ENCODE results near the gene FAM83B.

The FAM83B gene

GRCh38 chr6:54876365-54876764 is 29.8 kb downstream of the FAM83B start:
- Histone ChIP-seq H3K4me3 (ENCODE audit: low read depth, low read length) (no peak overlapping the region), H3K27ac (ENCODE audit: extremely low read depth, low read depth, low read length) (no peak overlapping the region), H3K36me3 (ENCODE audit: control insufficient read depth in 2 of 2, insufficient read depth in 1 of 2, low read length in 2 of 2) (no peaks in the 10 kb centered on the region; a peak in 1 of 3 replicates), H3K9me3 (ENCODE audit: control insufficient read depth, insufficient read depth, low read depth, low read length) (no peaks in the 10 kb centered on the region), H3K4me1 (ENCODE audit: control insufficient read depth, insufficient read depth, low read length) (peaks cover 57% of the 10 kb centered on the region)
- ChIA-PET CTCF (interaction anchor here (0.6 to 2.4 kb wide), 5 partner anchors 116 to 1254 kb away, joined by 3 to 9 read pairs (median 3); no protein-coding TSS in a partner anchor), POLR2A (interaction anchor here (0.6 kb wide), 1 partner anchor 518 kb away, joined by 3 read pairs; no protein-coding TSS in a partner anchor)
- TF ChIP-seq WT1 (tag by site-specific recombination; IDR thresholded peaks at IDR 0.05) (peak; percentile 42), KLF1 (tag by site-specific recombination; IDR thresholded peaks at IDR 0.05) (peak; percentile 63), ZFHX2 (tag by site-specific recombination; conservative IDR thresholded peaks at IDR 0.05) (no peak), ZFP37 (tag by site-specific recombination; IDR thresholded peaks at IDR 0.05) (no peak), IKZF3 (tag by site-specific recombination; IDR thresholded peaks at IDR 0.05) (no peak), ZNF394 (tag by site-specific recombination; IDR thresholded peaks at IDR 0.05; ENCODE audit: borderline replicate concordance) (peak; percentile 58; the same call in 1 of the 2 replicates), ZNF629 (tag by site-specific recombination; IDR thresholded peaks at IDR 0.05) (peak; percentile 29; the same call in 1 of the 2 replicates), ZNF350 (tag by site-specific recombination; IDR thresholded peaks at IDR 0.05) (no peak), ZNF114 (tag by site-specific recombination; IDR thresholded peaks at IDR 0.05) (no peak), OSR2 (tag by site-specific recombination; IDR thresholded peaks at IDR 0.05) (no peak), GLI4 (tag by site-specific recombination; IDR thresholded peaks at IDR 0.05) (no peak), ZNF558 (tag by site-specific recombination; IDR thresholded peaks at IDR 0.05) (no peak), ZNF639 (tag by site-specific recombination; IDR thresholded peaks at IDR 0.05) (no peak), YY2 (tag by site-specific recombination; IDR thresholded peaks at IDR 0.05) (no peak), REST (tag by site-specific recombination; IDR thresholded peaks at IDR 0.05) (no peak), ZNF335 (tag by site-specific recombination; conservative IDR thresholded peaks at IDR 0.05) (peak; percentile 28; the same call in 1 of the 2 replicates), ZNF433 (tag by site-specific recombination; IDR thresholded peaks at IDR 0.05; ENCODE audit: low read depth) (no peak), ZBTB21 (tag by site-specific recombination; IDR thresholded peaks at IDR 0.05) (no peak), ZNF747 (tag by site-specific recombination; IDR thresholded peaks at IDR 0.05) (no peak), ZNF670 (tag by site-specific recombination; IDR thresholded peaks at IDR 0.05; ENCODE audit: low read depth) (no peak), ZNF274 (IDR thresholded peaks at IDR 0.05; ENCODE audit: low read length) (no peak), ZNF274 (tag by site-specific recombination; IDR thresholded peaks at IDR 0.05; ENCODE audit: borderline replicate concordance) (no peak)

- H3K36me3 ChIP-seq (ENCODE audit: control insufficient read depth in 2 of 2, insufficient read depth in 1 of 2, low read length in 2 of 2): no peaks in the 10 kb centered on the region; a peak in 1 of 3 replicates
- TF ChIP-seq PRDM6 (tag by site-specific recombination; IDR thresholded peaks at IDR 0.05): peak; percentile 90
- no peak for TF ChIP-seq ZBTB26 (tag by site-specific recombination; optimal IDR thresholded peaks at IDR 0.05)
- no peak for TF ChIP-seq ZNF768 (tag by site-specific recombination; IDR thresholded peaks at IDR 0.05)
- TF ChIP-seq ZNF843 (tag by site-specific recombination; IDR thresholded peaks at IDR 0.05): no peak
- no peaks in the 10 kb centered on the region for H3K9me3 ChIP-seq (ENCODE audit: control insufficient read depth, insufficient read depth, low read depth, low read length)
- CTCF ChIA-PET: interaction anchor here (0.6 to 2.4 kb wide), 5 partner anchors 116 to 1254 kb away, joined by 3 to 9 read pairs (median 3); no protein-coding TSS in a partner anchor
- peak overlapping the region; percentile 59 for H3K27ac ChIP-seq (ENCODE audit: extremely low read depth, low read depth, low read length)
- H3K4me3 ChIP-seq (ENCODE audit: low read depth, low read length): no peak overlapping the region
- H3K4me1 ChIP-seq (ENCODE audit: control insufficient read depth, insufficient read depth, low read length): peaks cover 57% of the 10 kb centered on the region
- POLR2A ChIA-PET: interaction anchor here (0.6 kb wide), 1 partner anchor 734 kb away, joined by 6 read pairs; no protein-coding TSS in a partner anchor
These were observed 30.3 kb downstream of the FAM83B start for GRCh38 chr6:54876871-54877270.

All from HEK293 (cell line).